NCI-H82 treated with DMSO at 0.1 percent for 48 hours (cell line): ENCODE measurements around the gene ANKLE2.
A peak's percentile ranks its signal among the peaks of the same experiment; 100 is the strongest.

Source experiments
- DNase-seq: peaks from one replicate; lab custom pipeline; 2025; ENCODE audit not compliant: unreplicated experiment; lab: John Stamatoyannopoulos, UW

ANKLE2 gene

DNA sequence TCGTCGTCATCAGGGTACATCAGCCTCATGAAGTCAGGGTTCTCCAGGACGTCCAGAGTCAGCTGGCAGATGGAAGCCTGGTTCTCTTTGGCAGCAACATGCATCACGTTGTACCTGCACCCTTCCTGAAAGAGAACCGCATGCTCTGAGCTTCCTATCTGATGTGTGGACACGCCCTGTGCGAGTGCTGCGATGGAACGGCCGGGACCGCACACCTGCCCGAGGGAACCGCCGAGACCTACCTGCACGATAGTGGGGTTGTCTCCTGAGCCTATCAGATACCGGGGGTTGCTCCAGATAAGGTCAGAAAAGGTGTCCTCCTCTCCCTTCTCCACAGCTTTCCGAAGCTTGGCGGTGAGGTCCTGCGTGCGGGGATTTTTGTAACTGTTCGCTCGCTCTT lies 13.7 kb downstream of the ANKLE2 start:
- no peak for DNase-seq

DNA sequence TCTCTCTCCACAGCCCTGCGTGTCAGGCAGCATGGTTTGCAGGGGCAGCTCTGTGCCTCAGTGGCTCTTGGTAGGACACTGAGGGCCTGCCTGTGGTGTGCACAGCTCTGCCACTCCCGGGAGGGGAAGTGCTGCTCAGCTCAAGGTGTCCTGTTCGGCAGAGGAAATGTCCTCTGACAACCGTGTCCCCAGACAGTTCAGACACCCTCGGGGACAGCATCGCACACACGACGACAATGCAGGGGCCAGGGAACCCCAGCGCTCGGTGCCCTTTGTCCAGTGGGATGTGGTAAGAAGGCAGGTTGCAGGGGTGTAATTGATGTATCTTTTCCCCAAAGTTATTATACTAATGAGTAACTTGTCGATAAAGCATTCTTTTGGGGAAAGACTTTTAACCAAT lies 14.2 kb downstream of the ANKLE2 start:
- DNase-seq, result no peak

DNA sequence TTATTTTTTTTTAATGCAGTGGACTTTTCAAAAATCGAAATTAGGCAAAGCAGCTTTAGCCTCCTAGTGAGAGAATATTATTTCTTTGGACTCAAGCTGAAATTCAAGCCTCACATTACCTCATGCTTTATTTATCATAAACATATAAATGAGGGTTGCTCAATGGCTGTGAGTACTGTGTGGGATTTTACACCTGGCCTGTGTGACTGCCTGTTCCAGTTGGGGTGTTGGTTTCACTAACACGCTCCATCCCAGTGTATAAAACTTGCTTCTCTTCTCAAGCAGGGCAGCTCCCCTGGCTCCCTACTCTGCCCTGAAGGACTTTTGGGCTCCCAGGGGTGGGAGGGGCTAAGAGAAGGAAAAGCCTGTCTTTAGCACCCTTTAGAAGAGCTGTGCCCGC lies 15.0 kb downstream of the ANKLE2 start:
- no peak for DNase-seq

DNA sequence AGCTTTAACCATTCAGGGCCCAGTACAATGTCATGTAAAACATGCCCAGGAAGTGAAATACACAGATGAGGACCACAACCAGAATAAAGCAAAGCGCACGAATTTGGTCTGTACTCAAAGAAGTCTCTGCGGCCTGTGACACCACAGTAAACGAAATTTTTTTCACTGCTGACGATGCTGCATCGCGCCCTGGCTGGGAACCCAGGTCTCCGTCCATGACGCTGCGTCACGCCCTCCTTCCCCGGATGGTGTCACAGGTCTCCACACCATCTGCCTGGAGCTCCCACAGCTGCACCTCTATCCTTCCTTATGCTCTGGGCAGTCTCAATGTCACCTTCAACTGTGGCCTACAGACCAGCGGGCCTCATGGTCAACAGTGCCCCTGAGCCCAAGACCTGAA lies 17.8 kb downstream of the ANKLE2 start:
- DNase-seq, result no peak

DNA sequence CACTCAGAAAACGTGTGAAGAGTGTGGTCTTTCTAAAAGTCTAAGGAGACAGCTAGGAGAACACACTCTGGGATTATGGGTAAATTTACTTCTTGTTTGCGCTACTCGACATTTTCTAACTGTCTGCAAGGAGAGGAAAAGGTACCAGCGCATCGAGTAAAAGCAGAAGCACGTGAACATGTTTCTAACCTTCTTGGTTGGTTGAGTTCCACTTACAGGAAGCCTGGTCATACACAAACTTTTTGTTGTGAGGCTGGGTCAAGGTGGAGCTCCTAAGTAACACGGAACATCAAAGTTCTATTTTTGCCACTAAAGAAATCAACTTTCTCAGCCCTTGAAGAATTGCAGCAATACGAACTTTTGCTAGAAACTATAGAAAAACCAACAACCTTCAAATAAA lies 20.0 kb downstream of the ANKLE2 start:
- no peak for DNase-seq

DNA sequence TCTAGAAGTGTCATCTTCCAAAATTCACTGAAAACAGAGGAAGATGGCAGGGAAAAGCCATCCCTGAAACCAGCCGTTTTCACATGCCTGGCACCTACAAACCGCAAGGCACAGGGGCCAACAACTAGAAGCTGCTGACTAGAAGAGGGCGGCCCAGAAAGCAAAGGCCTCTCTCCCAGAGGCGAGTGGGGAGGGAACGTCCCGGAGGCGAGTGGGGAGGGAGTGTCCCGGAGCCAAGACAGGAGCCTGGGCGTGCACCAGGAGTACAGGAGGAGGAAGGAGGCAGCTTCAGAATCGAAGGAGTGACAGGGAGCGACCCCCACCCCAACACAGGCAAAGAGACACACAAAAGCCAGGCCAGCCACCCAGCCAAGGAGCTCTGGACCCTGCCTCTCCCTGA lies 21.0 kb downstream of the ANKLE2 start:
- no peak for DNase-seq

DNA sequence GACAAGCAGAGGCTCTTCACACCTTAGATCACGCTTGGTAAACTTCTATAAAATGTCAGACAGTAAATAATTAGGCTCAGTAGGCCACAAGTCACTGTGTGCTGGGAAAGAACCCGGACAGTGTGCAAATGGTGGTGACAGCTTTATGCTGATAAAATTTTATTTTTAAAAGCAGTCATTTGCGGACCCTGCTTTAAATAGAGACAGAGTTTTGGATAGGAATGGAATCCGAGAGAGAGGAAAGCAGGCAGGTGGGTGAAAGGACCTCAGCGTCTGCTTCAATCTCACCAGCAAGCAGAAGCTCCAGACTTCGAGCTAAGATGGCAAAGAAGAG lies 21.4 kb downstream of the ANKLE2 start:
- DNase-seq, result no peak

DNA sequence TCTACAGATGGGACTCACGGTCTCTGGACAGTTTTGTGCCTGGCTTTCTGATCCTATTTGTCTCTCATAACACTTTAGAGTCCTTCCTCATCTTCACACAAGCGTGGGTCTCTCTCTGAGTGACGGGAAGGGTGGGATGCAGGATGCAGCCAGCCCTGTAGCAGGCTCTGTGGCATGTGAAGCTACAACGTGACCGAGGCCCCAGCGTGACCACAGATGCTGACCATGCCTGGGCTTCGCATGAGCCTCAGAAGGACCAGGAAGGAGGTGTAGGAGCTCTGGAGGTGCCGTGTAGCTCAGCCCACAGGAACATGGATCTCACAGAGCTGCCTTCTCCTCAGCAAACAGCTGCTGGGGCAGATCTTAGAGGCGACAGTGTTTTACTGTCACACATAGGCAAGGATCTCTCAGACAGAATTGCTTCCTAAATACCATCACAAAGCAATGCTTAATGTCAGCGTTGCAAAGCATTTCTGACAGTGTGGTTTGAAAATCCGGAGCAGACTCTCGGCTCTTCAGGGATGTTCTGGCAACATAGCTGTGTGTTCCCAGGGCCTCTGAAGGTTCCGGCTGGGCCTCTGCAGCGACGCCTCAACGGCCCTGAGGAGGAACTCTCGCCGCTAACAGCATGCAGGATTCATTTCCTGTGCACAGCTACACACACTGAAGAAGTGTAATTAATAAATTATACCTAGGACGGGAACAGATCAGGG lies 21.9 kb downstream of the ANKLE2 start:
- no peak for DNase-seq

DNA sequence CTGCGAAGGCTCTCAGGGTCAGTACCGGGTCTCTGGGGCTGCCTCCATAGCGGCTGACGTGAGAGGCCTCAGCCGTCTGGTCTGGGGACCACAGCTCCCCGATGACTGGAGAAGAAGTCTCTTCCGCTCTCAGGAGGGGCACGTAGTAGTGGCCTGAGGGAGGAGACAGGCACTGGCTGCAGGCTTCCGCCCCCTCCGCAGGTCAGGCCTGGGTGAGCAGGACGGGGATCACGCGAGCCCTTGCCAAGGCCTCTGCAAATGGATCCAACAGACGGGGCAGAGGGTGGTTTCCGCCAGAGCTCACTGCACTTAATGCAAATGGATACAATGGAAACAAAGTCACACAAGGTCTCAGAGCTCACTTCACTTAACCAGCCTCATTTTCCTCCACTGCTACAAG lies 24.7 kb downstream of the ANKLE2 start:
- no peak for DNase-seq

DNA sequence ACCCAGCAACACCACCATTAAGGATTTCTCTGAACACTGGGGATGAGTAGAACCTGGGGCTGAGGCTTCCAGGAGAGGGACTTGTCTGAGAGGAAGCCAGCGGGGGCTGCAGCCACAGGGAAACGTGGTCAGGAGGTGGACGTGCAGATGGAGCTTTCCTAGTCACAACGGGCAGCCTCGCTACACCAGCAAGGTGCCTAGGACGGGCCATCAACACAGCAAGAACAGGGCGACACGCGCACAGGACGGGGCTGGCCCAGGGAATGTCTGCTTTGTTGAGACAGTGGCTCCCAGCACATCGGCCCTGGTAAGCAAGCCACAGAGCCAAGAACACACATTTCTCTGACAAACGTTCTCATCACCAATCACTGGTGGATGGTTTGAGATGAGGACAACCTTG lies 25.3 kb downstream of the ANKLE2 start:
- no peak for DNase-seq

DNA sequence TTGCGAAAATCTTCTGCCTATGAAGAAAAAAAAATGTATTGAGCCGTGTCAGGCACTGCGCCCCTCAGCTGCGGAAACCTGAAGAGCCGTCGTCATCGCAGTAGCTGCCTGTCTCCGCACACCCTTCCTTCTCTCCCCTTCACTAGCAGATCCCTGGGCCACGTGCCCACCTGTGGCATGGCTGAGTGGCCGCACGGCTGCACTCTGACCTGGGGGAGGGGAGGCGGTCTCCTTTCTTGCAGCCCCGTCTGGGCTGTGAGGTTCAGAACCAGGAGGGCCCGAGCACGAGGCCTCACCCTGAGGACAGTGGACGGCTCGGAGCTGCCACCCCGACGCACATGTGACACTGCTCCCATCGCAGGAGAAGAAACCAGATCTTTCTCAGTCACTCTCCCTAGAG lies 26.1 kb downstream of the ANKLE2 start:
- no peak for DNase-seq

DNA sequence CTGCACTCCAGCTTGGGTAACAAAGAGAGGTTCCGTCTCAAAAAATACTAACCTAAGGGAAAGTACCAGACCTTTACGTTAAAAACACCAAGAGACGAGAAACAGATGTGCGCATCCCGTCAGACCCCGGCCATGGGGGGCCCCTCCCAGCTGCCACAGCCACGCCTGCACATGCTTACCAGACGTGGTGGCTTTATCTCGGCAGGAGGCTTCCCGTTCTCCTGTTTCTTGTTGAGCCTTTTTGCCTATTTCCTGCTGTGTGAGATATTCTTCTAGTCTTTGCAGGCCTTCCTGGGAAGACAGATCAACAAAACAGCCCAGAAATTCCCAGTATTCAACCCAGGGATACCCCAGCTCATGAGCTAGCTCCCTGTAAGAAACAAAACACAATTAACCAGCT lies 27.4 kb downstream of the ANKLE2 start:
- DNase-seq, result no peak

DNA sequence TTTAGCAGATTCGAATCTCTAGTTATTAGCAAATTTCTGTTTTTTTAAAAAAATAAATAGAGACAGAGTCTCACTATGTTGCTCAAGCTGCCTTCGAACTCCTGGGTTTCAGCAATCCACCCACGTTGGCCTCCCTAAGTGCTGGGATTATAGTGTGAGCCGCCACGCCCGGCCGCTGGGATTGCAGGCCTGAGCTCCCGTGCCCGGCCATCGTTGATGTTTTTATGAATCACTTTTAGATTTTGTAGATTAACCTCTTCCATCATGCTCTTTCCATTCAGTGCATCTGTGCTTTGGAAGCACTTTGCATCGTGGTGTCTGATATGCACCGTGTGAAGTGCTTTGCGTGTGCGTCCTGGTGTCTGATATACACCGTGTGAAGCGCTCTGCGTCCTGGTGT lies 30.1 kb downstream of the ANKLE2 start:
- DNase-seq, result no peak

DNA sequence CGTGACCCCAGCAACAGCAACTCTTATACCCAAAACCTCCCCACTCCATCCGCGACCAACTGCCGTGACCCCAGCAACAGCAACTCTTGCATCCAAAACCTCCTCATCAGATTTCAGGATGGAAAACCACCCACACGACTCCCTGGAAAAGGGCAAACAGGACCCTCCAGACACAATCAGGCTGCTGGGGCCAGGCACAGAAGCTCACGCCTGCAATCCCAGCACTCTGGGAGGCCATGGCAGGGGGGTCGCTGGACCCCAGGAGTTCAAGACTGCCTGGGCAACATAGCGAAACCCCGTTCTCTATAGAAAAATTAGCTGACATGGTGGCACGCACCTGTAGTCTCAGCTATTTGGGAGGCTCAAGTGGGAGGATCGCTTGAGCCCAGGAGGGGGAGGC lies 31.3 kb downstream of the ANKLE2 start:
- DNase-seq, result no peak

DNA sequence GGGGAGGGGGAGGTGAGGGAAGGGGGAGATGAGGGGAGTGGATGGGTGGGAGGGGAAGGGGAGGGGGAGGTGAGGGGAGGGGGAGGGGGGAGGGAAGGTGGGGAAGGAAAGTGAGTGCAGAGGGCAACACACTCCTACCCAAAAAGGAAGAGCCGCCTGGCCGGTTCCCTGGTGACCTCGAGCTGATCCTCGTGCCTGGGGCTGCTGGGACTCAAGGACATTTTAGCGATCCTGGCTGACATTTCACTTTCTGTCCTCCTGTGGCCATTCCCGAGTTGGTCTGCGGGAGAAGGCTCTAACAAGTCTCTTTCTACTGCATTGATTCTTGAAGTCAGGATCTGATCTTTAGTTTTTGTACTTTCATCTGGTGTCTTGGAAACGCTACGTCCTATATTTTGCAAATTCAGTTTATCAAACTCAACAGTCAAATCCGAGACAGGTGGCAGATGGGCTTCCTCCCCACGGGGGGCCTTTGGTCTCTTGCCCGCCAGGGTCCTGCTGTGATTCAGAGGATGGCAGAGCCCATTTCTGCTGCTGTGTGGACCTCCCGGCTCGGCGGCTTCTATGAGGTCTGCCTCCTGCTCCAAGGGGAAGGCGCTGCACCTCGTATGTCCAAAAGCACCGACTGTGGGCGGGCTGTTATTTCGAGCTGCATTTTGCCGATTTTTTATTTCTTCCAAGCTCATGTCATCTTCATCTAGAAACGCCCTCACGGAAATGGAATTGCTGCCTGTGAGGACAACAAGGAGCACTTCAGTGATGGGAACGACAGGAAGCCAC lies 31.9 kb downstream of the ANKLE2 start:
- DNase-seq, result no peak

DNA sequence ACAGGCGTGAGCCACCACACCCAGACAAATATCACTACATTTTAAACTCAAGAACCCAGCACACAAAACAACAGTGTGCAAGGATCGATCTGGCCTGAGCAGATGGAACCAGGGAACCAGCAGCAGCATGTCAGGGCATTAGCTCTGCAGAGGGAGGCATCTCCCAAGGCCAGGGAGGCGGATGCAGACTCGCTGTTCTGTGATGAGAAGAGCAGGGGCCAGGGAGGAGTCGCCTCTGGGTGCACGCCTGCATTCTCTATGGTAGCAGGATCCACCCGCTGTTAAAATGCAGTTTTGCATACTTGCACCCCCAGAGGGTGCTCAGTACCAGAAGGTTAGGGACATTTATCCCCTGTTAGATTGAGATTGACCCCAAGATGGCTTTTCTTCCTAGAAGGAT lies 33.1 kb downstream of the ANKLE2 start:
- DNase-seq, result no peak

DNA sequence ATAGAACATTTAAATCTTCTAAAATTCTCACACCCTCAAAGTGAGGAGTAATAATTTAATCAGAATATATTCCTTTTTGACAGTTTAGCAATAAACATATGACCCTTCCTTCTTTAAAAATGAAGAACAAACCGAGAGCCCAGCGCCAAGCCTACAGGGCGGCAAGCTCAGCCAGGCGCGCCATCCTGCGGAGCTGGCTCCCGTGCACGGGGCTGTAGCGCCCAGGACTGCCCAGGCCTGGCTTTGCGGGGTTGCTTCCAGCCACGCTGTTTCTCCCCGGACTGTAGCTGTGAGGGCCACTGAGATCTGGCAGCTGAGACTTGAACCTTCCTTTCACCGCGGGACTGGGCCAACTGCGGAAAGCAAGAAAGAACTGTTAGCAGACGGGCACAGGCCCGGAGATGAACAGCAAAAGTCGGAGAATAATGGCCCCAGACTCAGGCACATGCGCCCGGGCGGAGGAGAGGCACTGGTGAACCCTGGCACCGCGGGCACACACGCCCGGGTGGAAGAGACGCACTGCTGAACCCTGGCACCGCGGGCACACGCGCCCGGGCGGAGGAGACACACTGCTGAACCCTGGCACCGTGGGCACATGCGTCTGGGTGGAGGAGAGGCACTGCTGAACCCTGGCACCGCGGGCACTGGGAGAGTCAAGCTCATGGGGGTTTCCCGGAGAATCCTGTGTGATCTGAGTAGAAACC lies 34.4 kb downstream of the ANKLE2 start:
- no peak for DNase-seq

DNA sequence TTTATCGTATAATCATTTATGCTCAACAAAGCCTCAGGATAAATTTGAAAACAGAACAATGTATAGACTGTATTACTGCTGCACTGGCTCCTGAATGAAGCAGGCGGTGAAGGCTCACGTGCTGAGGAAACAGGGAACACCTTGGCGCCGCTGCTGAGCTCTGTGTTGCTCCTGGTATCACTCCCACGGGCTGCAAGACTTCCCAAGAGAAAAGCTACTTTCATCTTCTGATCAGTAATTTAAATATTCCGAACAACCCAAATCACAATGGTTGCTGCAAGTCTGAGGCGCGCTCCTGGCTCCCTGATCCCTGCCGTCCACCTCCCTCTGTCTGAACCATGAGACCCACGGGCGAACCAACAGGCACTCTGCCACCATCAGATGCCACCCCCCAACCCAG lies 35.2 kb downstream of the ANKLE2 start:
- no peak for DNase-seq

DNA sequence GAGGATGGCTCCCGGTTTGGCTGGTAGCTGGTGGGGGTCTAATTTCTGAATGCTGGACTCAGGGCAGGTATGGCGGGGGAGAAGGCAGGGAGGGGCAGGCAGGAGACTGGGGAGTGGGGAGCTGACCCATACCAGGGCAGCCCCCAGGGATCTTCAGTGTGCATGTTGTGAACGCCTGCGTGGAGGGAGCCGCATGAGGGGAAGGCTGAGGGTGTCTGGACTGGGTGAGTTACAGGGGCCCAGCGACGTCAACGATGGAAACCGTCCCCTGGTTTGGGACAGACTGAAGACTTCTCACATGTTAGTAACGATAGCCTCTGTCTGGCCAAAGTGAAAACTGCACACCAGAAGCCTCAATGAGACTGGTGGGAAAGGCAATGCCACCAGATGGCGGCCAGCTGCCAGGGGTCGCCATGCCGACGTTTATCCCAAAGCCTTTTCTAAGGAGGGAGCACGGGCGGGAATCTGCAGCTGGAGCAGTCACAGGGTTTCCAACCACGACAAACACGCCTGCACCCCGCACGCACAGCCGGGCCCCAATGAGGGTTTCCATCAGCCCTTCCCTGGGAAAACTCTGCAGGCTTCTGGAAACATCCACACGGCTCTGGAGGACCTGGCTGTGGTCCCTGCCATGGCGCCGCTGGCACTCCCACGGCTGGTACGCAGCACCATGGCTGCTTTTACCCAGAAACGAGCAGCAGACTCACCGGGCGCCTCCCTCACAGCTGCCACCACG lies 37.0 kb downstream of the ANKLE2 start:
- peak; percentile 52 for DNase-seq

DNA sequence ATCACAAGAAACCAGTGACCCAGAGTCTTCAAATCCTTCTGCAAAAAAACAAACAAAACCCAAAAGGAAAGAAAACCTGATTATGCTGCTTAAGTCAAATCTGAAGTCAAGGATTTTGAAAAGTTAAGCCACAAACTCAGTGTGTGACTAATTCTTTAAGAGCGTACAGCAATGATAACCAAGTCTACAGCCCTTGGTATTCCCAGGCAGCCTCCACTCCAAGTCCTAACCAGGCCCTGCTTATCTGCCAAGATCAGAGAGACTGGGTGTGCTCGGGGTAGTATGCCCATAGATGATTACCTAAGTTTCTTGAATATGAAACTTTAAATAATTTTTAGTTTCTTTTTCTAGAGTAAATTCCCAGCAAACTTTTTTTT lies 37.9 kb downstream of the ANKLE2 start:
- DNase-seq, result no peak

DNA sequence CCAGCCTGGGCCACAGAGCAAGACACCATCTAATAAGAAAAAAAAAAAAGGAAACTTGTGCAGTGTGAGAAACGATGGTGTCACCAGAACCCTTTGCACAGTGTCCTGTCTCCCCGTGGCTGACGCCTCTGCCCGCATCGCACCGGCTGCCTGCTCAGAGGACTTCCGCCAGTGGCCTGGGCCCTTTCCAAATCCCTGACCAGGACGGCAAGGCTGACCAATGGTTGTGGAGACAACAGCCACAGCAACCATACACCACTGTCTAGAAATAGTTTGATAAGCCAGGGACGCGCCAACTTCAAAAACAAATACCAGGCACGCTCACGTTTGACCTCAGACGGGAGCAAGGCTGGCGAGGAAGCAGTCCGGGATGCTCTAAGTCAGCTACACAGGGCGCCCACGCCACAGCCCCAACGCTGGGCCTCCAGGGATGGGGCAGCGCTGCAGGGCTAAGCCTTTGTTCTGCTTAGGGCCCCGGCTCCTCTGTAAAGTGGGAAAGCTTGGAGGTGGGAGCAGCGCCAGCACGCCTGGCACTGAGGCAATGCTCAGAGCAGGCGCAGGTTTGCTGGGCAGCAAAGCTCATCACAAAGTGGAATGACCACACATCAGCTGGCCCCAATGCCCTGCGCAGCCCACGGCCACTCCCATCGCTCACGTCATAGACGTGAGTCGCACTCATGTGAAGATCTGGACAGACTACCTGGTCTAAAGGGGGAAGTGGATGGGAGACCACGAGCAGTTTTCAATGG lies 38.4 kb downstream of the ANKLE2 start:
- DNase-seq, result no peak
